ENCODE data around the gene GDF2.

GRCh38 chr10:47348138-47348651, 25.9 kb downstream of the GDF2 start, which contains the start of gene RBP3:
- TF ChIP-seq POLR2A (IDR thresholded peaks at IDR 0.05; ENCODE audit: low read length) (no peak), GATA1 (IDR thresholded peaks at IDR 0.05; ENCODE audit: low read depth, low read length) (no peak)
